WTC11 (cell line): ENCODE data around the gene MEGF8. TPM values are rescaled to one million over a fixed set of nuclear protein-coding genes. Genes with fewer than 3 reads are reported as not detected.

Experiments
- ATAC-seq: fragments of 200-7000 bp; cut with Tn5 transposase; 2 replicates; pipeline ENCODE4 v1.10.0; 2021; ENCODE audit warnings: mild to moderate bottlenecking, moderate library complexity
- CTCF ChIA-PET: fragments of 300-600 bp; sonication (Branson Sonifier 250); formaldehyde crosslinking; loops from one replicate; lab custom pipeline; 2021; ENCODE audit warnings: antibody characterized with exemption; lab: Charles Lee
- POLR2A ChIA-PET: fragments of 350-600 bp; sonication (Branson Sonifier 250); formaldehyde crosslinking; loops from one replicate; lab custom pipeline; 2021; ENCODE audit warnings: antibody characterized with exemption; lab: Charles Lee
- DNase-seq: peaks from one replicate; pipeline ENCODE4 v3.0.0; 2021; ENCODE audit warnings: low spot score
- H3K27ac Mint-ChIP-seq: 2 replicates; pipeline ENCODE4 v1.8.0; 2021; ENCODE audit warnings: mixed read lengths
- H3K27me3 Mint-ChIP-seq: 2 replicates; pipeline ENCODE4 v1.8.0; 2021; ENCODE audit warnings: low read depth, mild to moderate bottlenecking, moderate library complexity, mixed read lengths
- H3K36me3 Mint-ChIP-seq: 2 replicates; pipeline ENCODE4 v1.8.0; 2021; ENCODE audit warnings: mixed read lengths
- H3K4me1 Mint-ChIP-seq: 2 replicates; pipeline ENCODE4 v1.8.0; 2022; ENCODE audit warnings: mixed read lengths
- H3K4me3 Mint-ChIP-seq: 2 replicates; pipeline ENCODE4 v1.8.0; 2021; ENCODE audit warnings: mild to moderate bottlenecking, moderate library complexity, mixed read lengths
- H3K9me3 Mint-ChIP-seq: 2 replicates; pipeline ENCODE4 v1.8.0; 2021; ENCODE audit warnings: mixed read lengths
- ARID4B ChIP-seq: sonication (generic); formaldehyde crosslinking; IDR thresholded peaks from 2 replicates; pipeline ENCODE4 v1.8.0; 2023; ENCODE audit warnings: missing genetic modification reagents, mild to moderate bottlenecking, borderline replicate concordance
- ETV6 ChIP-seq: sonication (generic); formaldehyde crosslinking; IDR thresholded peaks from 2 replicates; pipeline ENCODE4 v1.8.1; 2022; ENCODE audit warnings: mild to moderate bottlenecking, missing genetic modification reagents
- HMGA2 ChIP-seq: fragments of 250-450 bp; sonication (Bioruptor Pico); IDR thresholded peaks from 2 replicates; pipeline ENCODE4 v1.4.0; 2021; ENCODE audit warnings: mild to moderate bottlenecking, moderate library complexity
- PRRX2 ChIP-seq: fragments of 250-450 bp; sonication (Bioruptor Pico); IDR thresholded peaks from 2 replicates; pipeline ENCODE4 v1.8.0; 2021; ENCODE audit warnings: mild to moderate bottlenecking
- ZNF263 ChIP-seq: sonication (generic); formaldehyde crosslinking; IDR thresholded peaks from 2 replicates; pipeline ENCODE4 v1.8.1; 2022; ENCODE audit warnings: low read depth, mild to moderate bottlenecking, moderate library complexity, missing genetic modification reagents
- ZNF281 ChIP-seq: sonication (generic); formaldehyde crosslinking; IDR thresholded peaks from 2 replicates; pipeline ENCODE4 v1.8.0; 2023; ENCODE audit warnings: mild to moderate bottlenecking, missing genetic modification reagents
- total RNA-seq: library from RNA; stranded (reverse); gene quantifications from 3 replicates; pipeline ENCODE4 v1.2.3, GENCODE V29; 2021
- TF ChIP-seq, protein P1 (sequence below): fragments of 200-600 bp; IDR thresholded peaks from 2 replicates; pipeline ENCODE4 v1.8.0; 2022; ENCODE audit warnings: antibody characterized with exemption
- TF ChIP-seq, protein P2 (sequence below): sonication (generic); formaldehyde crosslinking; IDR thresholded peaks from 2 replicates; pipeline ENCODE4 v1.8.1; 2023; ENCODE audit warnings: mild to moderate bottlenecking, missing genetic modification reagents

MEGF8 gene
- total RNA-seq, 1 experiment from 2014 or later: 42.1 TPM

- no peaks in the 10 kb centered on the region for H3K4me1 Mint-ChIP-seq
- no peaks in the 10 kb centered on the region for H3K27me3 Mint-ChIP-seq
- POLR2A ChIA-PET: no interaction called here
- TF ChIP-seq, protein P1, sequence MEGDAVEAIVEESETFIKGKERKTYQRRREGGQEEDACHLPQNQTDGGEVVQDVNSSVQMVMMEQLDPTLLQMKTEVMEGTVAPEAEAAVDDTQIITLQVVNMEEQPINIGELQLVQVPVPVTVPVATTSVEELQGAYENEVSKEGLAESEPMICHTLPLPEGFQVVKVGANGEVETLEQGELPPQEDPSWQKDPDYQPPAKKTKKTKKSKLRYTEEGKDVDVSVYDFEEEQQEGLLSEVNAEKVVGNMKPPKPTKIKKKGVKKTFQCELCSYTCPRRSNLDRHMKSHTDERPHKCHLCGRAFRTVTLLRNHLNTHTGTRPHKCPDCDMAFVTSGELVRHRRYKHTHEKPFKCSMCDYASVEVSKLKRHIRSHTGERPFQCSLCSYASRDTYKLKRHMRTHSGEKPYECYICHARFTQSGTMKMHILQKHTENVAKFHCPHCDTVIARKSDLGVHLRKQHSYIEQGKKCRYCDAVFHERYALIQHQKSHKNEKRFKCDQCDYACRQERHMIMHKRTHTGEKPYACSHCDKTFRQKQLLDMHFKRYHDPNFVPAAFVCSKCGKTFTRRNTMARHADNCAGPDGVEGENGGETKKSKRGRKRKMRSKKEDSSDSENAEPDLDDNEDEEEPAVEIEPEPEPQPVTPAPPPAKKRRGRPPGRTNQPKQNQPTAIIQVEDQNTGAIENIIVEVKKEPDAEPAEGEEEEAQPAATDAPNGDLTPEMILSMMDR: peak; percentile 63
- TF ChIP-seq, protein P2, sequence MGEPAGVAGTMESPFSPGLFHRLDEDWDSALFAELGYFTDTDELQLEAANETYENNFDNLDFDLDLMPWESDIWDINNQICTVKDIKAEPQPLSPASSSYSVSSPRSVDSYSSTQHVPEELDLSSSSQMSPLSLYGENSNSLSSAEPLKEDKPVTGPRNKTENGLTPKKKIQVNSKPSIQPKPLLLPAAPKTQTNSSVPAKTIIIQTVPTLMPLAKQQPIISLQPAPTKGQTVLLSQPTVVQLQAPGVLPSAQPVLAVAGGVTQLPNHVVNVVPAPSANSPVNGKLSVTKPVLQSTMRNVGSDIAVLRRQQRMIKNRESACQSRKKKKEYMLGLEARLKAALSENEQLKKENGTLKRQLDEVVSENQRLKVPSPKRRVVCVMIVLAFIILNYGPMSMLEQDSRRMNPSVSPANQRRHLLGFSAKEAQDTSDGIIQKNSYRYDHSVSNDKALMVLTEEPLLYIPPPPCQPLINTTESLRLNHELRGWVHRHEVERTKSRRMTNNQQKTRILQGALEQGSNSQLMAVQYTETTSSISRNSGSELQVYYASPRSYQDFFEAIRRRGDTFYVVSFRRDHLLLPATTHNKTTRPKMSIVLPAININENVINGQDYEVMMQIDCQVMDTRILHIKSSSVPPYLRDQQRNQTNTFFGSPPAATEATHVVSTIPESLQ (CRISPR knock-in tag): no peak
- DNase-seq (peak; percentile 76), ATAC-seq (peak; percentile 80)
- CTCF ChIA-PET: interaction anchor here (0.5 to 3.2 kb wide), 33 partner anchors 9 to 1709 kb away, joined by 3 to 30 read pairs (median 4); partner anchors contain the start of genes DEDD2, GSK3A and PRR19
- no peaks in the 10 kb centered on the region for H3K9me3 Mint-ChIP-seq
- H3K36me3 Mint-ChIP-seq: peaks cover 15% of the 10 kb centered on the region
- no peak overlapping the region for H3K4me3 Mint-ChIP-seq
- no peak overlapping the region for H3K27ac Mint-ChIP-seq
Observed at GRCh38 chr19:42343344-42344110, 18.1 kb downstream of the MEGF8 start.

DNA sequence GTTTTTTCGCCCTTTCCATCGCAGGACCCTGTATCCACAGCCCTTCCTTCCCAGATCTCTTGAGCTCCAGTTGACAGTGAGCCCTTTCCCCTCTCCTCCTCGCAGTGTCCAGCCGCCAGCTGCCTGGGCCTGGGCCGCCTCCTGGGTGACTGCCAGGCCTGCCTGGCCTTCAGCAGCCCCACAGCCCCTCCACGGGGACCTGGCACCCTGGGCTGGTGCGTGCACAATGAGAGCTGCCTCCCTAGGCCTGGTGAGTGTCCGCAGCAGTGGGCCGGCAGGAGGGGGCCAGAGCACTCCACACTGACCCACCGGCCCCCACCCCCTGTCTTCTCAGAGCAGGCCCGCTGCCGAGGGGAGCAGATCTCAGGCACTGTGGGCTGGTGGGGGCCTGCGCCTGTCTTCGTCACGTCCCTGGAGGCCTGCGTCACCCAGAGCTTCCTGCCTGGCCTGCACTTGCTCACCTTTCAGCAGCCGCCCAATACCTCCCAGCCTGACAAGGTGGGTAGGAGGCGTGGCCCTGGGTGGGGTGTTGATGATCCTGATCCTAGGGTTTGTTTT is 19.0 kb downstream of the MEGF8 start:
- no peak for TF ChIP-seq ARID4B (CRISPR knock-in tag)
- TF ChIP-seq ZNF281 (CRISPR knock-in tag): no peak
- no peak for TF ChIP-seq HMGA2 (CRISPR knock-in tag)
- no peak for TF ChIP-seq ZNF263 (CRISPR knock-in tag)
- no peak for TF ChIP-seq PRRX2 (CRISPR knock-in tag)
- no peak for TF ChIP-seq ETV6 (CRISPR knock-in tag)
- no peak overlapping the region for H3K4me3 Mint-ChIP-seq
- no peaks in the 10 kb centered on the region for H3K27me3 Mint-ChIP-seq
- DNase-seq (no peak), ATAC-seq (no peak)
- no peaks in the 10 kb centered on the region for H3K4me1 Mint-ChIP-seq
- POLR2A ChIA-PET: no interaction called here
- H3K9me3 Mint-ChIP-seq: no peaks in the 10 kb centered on the region
- H3K27ac Mint-ChIP-seq: no peak overlapping the region
- CTCF ChIA-PET: interaction anchor here (0.9 to 3.2 kb wide), 7 partner anchors 11 to 79 kb away, joined by 3 to 18 read pairs (median 10); no protein-coding TSS in a partner anchor
- peaks cover 15% of the 10 kb centered on the region for H3K36me3 Mint-ChIP-seq
